WTC11 (cell line): ENCODE measurements around the gene PKNOX1. TPM values are rescaled to one million over a fixed set of nuclear protein-coding genes. Genes with fewer than 3 reads are reported as not detected.

Experiments used
- ATAC-seq: fragments of 200-7000 bp; cut with Tn5 transposase; 2 replicates; pipeline ENCODE4 v1.10.0; 2021; ENCODE audit warnings: mild to moderate bottlenecking, moderate library complexity
- CTCF ChIA-PET: fragments of 300-600 bp; sonication (Branson Sonifier 250); formaldehyde crosslinking; loops from one replicate; lab custom pipeline; 2021; ENCODE audit warnings: antibody characterized with exemption; lab: Charles Lee
- POLR2A ChIA-PET: fragments of 350-600 bp; sonication (Branson Sonifier 250); formaldehyde crosslinking; loops from one replicate; lab custom pipeline; 2021; ENCODE audit warnings: antibody characterized with exemption; lab: Charles Lee
- DNase-seq: peaks from one replicate; pipeline ENCODE4 v3.0.0; 2021; ENCODE audit warnings: low spot score
- H3K27ac Mint-ChIP-seq: 2 replicates; pipeline ENCODE4 v1.8.0; 2021; ENCODE audit warnings: mixed read lengths
- H3K27me3 Mint-ChIP-seq: 2 replicates; pipeline ENCODE4 v1.8.0; 2021; ENCODE audit warnings: low read depth, mild to moderate bottlenecking, moderate library complexity, mixed read lengths
- H3K36me3 Mint-ChIP-seq: 2 replicates; pipeline ENCODE4 v1.8.0; 2021; ENCODE audit warnings: mixed read lengths
- H3K4me1 Mint-ChIP-seq: 2 replicates; pipeline ENCODE4 v1.8.0; 2022; ENCODE audit warnings: mixed read lengths
- H3K4me3 Mint-ChIP-seq: 2 replicates; pipeline ENCODE4 v1.8.0; 2021; ENCODE audit warnings: mild to moderate bottlenecking, moderate library complexity, mixed read lengths
- H3K9me3 Mint-ChIP-seq: 2 replicates; pipeline ENCODE4 v1.8.0; 2021; ENCODE audit warnings: mixed read lengths
- AR ChIP-seq: fragments of 250-450 bp; sonication (Bioruptor Pico); IDR thresholded peaks from 2 replicates; pipeline ENCODE4 v1.9.0; 2021; ENCODE audit warnings: mild to moderate bottlenecking
- ATF3 ChIP-seq: sonication (generic); formaldehyde crosslinking; conservative IDR thresholded peaks from 2 replicates; pipeline ENCODE4 v1.8.1; 2022; ENCODE audit warnings: mild to moderate bottlenecking, missing genetic modification reagents
- CDX4 ChIP-seq: fragments of 250-450 bp; sonication (Bioruptor Pico); IDR thresholded peaks from 2 replicates; pipeline ENCODE4 v1.9.0; 2021; ENCODE audit warnings: moderate library complexity, mild to moderate bottlenecking, inconsistent platforms, borderline replicate concordance
- CTCF ChIP-seq: fragments of 200-600 bp; IDR thresholded peaks from 2 replicates; pipeline ENCODE4 v1.8.0; 2022; ENCODE audit warnings: antibody characterized with exemption
- E2F1 ChIP-seq: sonication (generic); formaldehyde crosslinking; IDR thresholded peaks from 2 replicates; pipeline ENCODE4 v1.8.0; 2022; ENCODE audit warnings: mild to moderate bottlenecking, missing genetic modification reagents
- ETV6 ChIP-seq: sonication (generic); formaldehyde crosslinking; IDR thresholded peaks from 2 replicates; pipeline ENCODE4 v1.8.1; 2022; ENCODE audit warnings: mild to moderate bottlenecking, missing genetic modification reagents
- FOXJ3 ChIP-seq: sonication (generic); formaldehyde crosslinking; IDR thresholded peaks from 2 replicates; pipeline ENCODE4 v1.9.0; 2021; ENCODE audit warnings: missing genetic modification reagents, mild to moderate bottlenecking, borderline replicate concordance
- HMGA2 ChIP-seq: fragments of 250-450 bp; sonication (Bioruptor Pico); IDR thresholded peaks from 2 replicates; pipeline ENCODE4 v1.4.0; 2021; ENCODE audit warnings: mild to moderate bottlenecking, moderate library complexity
- MAX ChIP-seq: sonication (generic); formaldehyde crosslinking; IDR thresholded peaks from 2 replicates; pipeline ENCODE4 v1.8.0; 2022; ENCODE audit warnings: mild to moderate bottlenecking, missing genetic modification reagents
- MLX ChIP-seq: sonication (generic); formaldehyde crosslinking; IDR thresholded peaks from 2 replicates; pipeline ENCODE4 v1.8.1; 2023; ENCODE audit warnings: mild to moderate bottlenecking, missing genetic modification reagents, moderate library complexity
- MYBL2 ChIP-seq: sonication (generic); formaldehyde crosslinking; IDR thresholded peaks from 2 replicates; pipeline ENCODE4 v1.8.1; 2023; ENCODE audit warnings: mild to moderate bottlenecking, moderate library complexity, missing genetic modification reagents
- PREB ChIP-seq: sonication (generic); formaldehyde crosslinking; IDR thresholded peaks from 2 replicates; pipeline ENCODE4 v1.8.1; 2022; ENCODE audit warnings: mild to moderate bottlenecking, missing genetic modification reagents, moderate library complexity, borderline replicate concordance
- PRRX2 ChIP-seq: fragments of 250-450 bp; sonication (Bioruptor Pico); IDR thresholded peaks from 2 replicates; pipeline ENCODE4 v1.8.0; 2021; ENCODE audit warnings: mild to moderate bottlenecking
- RORB ChIP-seq: fragments of 250-450 bp; sonication (Bioruptor Pico); IDR thresholded peaks from 2 replicates; pipeline ENCODE4 v1.9.0; 2021; ENCODE audit warnings: mild to moderate bottlenecking
- TCF7 ChIP-seq: sonication (generic); formaldehyde crosslinking; IDR thresholded peaks from 2 replicates; pipeline ENCODE4 v1.8.0; 2022; ENCODE audit warnings: mild to moderate bottlenecking, low read depth, missing genetic modification reagents, moderate library complexity
- TEAD1 ChIP-seq: sonication (generic); formaldehyde crosslinking; IDR thresholded peaks from 2 replicates; pipeline ENCODE4 v1.8.0; 2022; ENCODE audit warnings: mild to moderate bottlenecking, missing genetic modification reagents
- USF1 ChIP-seq: sonication (generic); formaldehyde crosslinking; IDR thresholded peaks from 2 replicates; pipeline ENCODE4 v1.8.0; 2022; ENCODE audit warnings: mild to moderate bottlenecking, missing genetic modification reagents
- ZNF317 ChIP-seq: sonication (generic); formaldehyde crosslinking; IDR thresholded peaks from 2 replicates; pipeline ENCODE4 v1.8.1; 2023; ENCODE audit warnings: low read depth, mild to moderate bottlenecking, moderate library complexity, missing genetic modification reagents, borderline replicate concordance
- ZNF396 ChIP-seq: fragments of 250-450 bp; sonication (Bioruptor Pico); IDR thresholded peaks from 2 replicates; pipeline ENCODE4 v1.8.0; 2021; ENCODE audit warnings: mild to moderate bottlenecking, moderate library complexity, borderline replicate concordance
- ZNF423 ChIP-seq: fragments of 250-450 bp; sonication (Bioruptor Pico); IDR thresholded peaks from 2 replicates; pipeline ENCODE4 v2.1.2; 2022; ENCODE audit warnings: mild to moderate bottlenecking, moderate library complexity
- ZNF671 ChIP-seq: fragments of 250-450 bp; sonication (Bioruptor Pico); IDR thresholded peaks from 2 replicates; pipeline ENCODE4 v1.8.0; 2021; ENCODE audit warnings: mild to moderate bottlenecking
- ZSCAN18 ChIP-seq: fragments of 250-450 bp; sonication (Bioruptor Pico); IDR thresholded peaks from 2 replicates; pipeline ENCODE4 v2.1.2; 2022; ENCODE audit warnings: mild to moderate bottlenecking, moderate library complexity
- total RNA-seq: library from RNA; stranded (reverse); gene quantifications from 3 replicates; pipeline ENCODE4 v1.2.3, GENCODE V29; 2021

Gene PKNOX1
- total RNA-seq, 1 experiment from 2014 or later = 23.0 TPM

- peaks cover 10% of the 10 kb centered on the region for H3K36me3 Mint-ChIP-seq
- H3K4me3 Mint-ChIP-seq = peak overlapping the region; percentile 6; the same call in 1 of the 2 replicates
- peak; percentile 32 for DNase-seq
- H3K9me3 Mint-ChIP-seq = peaks cover 5% of the 10 kb centered on the region
- no peak for ATAC-seq
- peak overlapping the region; percentile 92 for H3K27ac Mint-ChIP-seq
- H3K27me3 Mint-ChIP-seq = no peaks in the 10 kb centered on the region
- CTCF ChIA-PET = interaction anchor here (1.2 kb wide), 1 partner anchor 46 kb away, joined by 3 read pairs; the partner anchor contains the start of gene ERVH48-1
- POLR2A ChIA-PET = interaction anchor here (0.6 kb wide), 2 partner anchors 20 to 1163 kb away, joined by 3 to 5 read pairs; no protein-coding TSS in a partner anchor
- H3K4me1 Mint-ChIP-seq = peaks cover 46% of the 10 kb centered on the region
- no peak for TF ChIP-seq HMGA2 (CRISPR knock-in tag)
- no peak for TF ChIP-seq PRRX2
- no peak for TF ChIP-seq RORB (CRISPR knock-in tag)
- TF ChIP-seq ZNF671 (CRISPR knock-in tag) = no peak
- no peak for TF ChIP-seq TCF7
- no peak for TF ChIP-seq ZSCAN18 (CRISPR knock-in tag)
- TF ChIP-seq MLX (CRISPR knock-in tag) = no peak
- no peak for TF ChIP-seq E2F1 (CRISPR knock-in tag)
- TF ChIP-seq ZNF423 = peak; percentile 72
- no peak for TF ChIP-seq AR (CRISPR knock-in tag)
- TF ChIP-seq ZNF396 (CRISPR knock-in tag) = no peak
- no peak for TF ChIP-seq MYBL2
- TF ChIP-seq CTCF = no peak
- TF ChIP-seq TEAD1 (CRISPR knock-in tag) = no peak
- peak; percentile 14; the same call in 1 of the 2 replicates for TF ChIP-seq ETV6 (CRISPR knock-in tag)
- peak; percentile 56; the same call in 1 of the 2 replicates for TF ChIP-seq MAX (CRISPR knock-in tag)
These were observed 2.5 kb upstream of the PKNOX1 start for GRCh38 chr21:42971897-42972275.

GRCh38 chr21:42973309-42973990, 912 bp upstream of the PKNOX1 start:
- ATAC-seq = no peak; the same call in 1 of the 2 replicates
- no peaks in the 10 kb centered on the region for H3K27me3 Mint-ChIP-seq
- POLR2A ChIA-PET = interaction anchor here (0.6 to 1.6 kb wide), 3 partner anchors 13 to 129 kb away, joined by 3 to 9 read pairs (median 4); no protein-coding TSS in a partner anchor
- DNase-seq = no peak
- H3K27ac Mint-ChIP-seq = peak overlapping the region; percentile 37; the same call in 1 of the 2 replicates
- peaks cover 56% of the 10 kb centered on the region for H3K4me1 Mint-ChIP-seq
- H3K36me3 Mint-ChIP-seq = peaks cover 22% of the 10 kb centered on the region
- H3K9me3 Mint-ChIP-seq = peaks cover 10% of the 10 kb centered on the region
- CTCF ChIA-PET = interaction anchor here (1.0 kb wide), 1 partner anchor 48 kb away, joined by 5 read pairs; the partner anchor contains the start of gene ERVH48-1
- H3K4me3 Mint-ChIP-seq = peak overlapping the region; percentile 20; the same call in 1 of the 2 replicates
- TF ChIP-seq ZNF396 (CRISPR knock-in tag) = no peak
- TF ChIP-seq PRRX2 = no peak
- 0 out of 2 replicates have a peak, but pooled peaks have one; percentile 47 for TF ChIP-seq ATF3
- TF ChIP-seq ZNF317 = no peak
- TF ChIP-seq PREB (CRISPR knock-in tag) = no peak
- TF ChIP-seq FOXJ3 = no peak
- no peak for TF ChIP-seq RORB (CRISPR knock-in tag)
- TF ChIP-seq CDX4 = no peak
- TF ChIP-seq USF1 (CRISPR knock-in tag) = peak; percentile 78; the same call in 1 of the 2 replicates
